H4 (cell line): ENCODE measurements around the gene GUCD1. TPM values are rescaled to one million over a fixed set of nuclear protein-coding genes. Genes with fewer than 3 reads are reported as not detected.
A peak's percentile ranks its signal among the peaks of the same experiment; 100 is the strongest.
"Not testable (repeated sequence)": the region's sequence is repeated elsewhere in the genome, so short reads cannot be mapped to it uniquely, and the experiment has no call there.

ENCODE experiments used
- DNase-seq: peaks from one replicate; pipeline ENCODE4 v3.0.0-alpha.2; 2015; ENCODE audit warnings: low spot score
- total RNA-seq: library from RNA; depleted of rRNA; stranded (reverse); fragments of >200 nt; shearing (Covaris generic); gene quantifications from 2 replicates; pipeline ENCODE4 v1.2.3, GENCODE V29; 2014; rRNA removed

The GUCD1 gene
- total RNA-seq = 42.2 and 72.2 TPM in 2 replicates

DNA sequence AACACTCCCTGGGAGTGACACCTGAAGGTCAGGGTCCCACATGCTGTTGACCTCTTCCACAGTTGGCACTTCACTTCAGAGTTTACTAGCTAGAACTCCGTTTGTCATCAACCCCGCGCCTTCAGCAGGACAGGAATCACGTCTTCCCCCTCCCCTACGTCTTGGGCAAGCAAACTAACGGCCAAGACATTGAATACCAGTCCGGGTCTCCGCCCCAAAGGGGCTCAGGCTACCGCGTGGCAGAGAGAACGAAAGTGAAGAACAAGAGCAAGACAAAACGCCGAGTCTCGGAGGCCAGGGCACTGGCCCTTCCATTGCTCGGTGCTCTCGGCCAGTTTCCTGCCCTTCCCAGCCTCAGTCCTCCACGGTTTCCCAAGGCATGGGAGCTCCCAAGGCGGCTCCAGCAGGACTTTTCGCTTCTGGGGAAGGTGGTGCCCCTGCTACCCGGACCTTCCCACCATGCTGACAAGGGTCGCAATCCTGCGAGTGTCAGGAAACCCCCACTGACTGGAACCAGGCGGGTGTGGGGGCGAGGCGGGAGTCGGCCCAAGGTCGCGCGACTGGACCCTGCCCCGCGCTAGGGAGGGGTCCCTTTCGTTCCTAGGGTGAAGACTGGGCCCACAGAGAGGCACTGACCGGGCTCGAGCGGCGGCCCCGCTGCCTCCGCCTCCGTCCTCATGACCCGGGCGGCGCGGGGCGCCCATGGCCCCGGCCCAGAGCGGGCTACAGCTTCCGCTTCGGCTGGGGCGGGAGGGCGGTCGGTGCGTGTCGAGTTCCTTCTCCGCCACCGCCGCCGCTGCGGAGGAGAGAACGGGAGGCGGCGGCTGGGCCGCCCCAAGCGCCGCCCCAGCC is at the start of gene GUCD1:
TSS of gene GUCD1 (minus strand) at position 826 of the 852 bp plus-strand sequence. CDS start at position 679, 147 bp downstream.
- DNase-seq = no peak

DNA sequence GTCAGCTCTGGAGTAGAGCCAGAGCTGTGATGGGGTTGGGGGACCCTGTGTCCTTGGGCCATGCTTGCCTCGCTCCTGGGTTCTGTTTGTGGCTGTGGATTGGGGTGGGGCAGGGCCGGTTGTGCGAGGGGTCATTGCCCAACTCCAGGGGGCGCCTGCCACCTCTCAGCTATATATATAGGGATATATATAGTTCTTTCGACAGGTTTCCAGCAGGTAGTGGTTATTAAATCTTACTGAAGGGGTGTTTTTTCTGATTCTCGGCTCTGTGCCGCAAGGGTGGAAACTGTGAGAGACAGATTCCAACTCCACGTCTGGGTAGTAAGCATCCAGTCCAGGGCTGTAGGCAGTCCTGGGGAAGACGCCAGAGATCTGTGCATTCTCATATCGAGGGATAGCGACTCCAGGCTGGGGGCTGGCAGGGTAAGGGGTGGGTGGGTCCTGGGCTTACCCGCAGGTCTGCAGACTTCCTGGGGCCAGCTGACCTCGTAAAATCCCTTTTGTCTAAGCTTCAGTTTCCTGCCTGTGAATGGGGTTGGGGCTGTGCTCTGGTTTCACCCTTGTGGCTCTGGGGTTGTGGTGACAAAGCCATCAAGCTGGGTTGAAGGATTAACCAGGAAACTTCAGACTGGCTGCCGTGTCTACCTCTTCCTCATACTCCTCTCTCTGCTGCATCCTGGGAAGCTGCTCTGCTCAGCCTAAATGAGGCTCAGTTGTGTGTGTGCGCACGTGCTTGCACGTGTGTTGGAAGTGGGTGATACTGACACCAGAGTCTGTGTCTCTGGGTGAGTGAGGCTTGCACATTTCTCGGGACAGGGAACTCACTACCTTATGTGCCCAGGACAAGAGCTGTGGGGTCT is 49.1 kb upstream of the GUCD1 start:
- DNase-seq = not testable (repeated sequence)

DNA sequence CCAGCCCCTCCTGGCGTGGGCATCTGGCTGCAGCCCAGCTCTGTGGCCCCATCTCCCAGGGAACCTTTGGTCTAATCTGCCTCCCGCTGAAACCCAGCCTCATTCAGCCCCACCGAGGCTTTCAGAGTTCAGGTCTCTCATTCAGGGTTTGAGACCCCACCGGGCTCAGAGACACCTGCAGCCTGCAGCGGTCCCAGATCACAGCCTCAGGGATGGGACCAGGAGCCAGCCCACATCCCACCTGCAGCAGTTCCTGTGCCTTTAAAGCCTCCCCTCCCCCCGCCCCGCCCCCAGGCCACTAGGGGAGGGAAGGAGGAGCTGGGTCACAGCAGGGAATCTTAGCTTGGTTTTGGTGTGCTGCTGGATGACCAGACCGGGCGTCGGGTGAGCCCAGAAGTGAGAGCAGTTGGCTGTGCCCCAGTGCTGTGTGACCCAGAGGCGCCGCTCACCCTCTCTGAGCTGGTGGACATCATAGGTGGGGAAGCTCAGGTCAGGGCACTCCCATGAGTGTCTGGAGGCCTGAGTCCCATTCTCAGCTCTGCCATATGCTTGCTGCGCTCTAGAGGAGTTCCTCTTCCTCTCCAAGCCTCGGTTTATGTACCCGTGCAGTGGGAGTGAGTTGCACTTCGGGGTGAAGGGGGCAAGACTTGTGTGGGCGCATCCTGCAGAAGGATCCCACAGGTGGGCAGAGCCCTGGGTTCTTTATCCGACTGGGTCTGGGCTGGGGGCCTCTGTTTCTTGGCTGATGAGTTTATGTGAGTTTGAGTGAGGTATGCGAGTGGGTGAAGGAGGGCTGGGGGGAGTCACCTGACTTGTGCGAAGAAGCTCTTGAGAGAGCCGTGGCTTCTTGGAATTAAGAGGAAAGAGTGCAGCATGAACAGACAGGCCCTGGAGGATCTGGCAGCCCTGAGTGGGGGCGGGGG is 48.2 kb upstream of the GUCD1 start, which contains the start of gene GGT1:
TSS of gene GGT1 (plus strand) at position 347 of the 923 bp plus-strand sequence. CDS start 7,889 bp downstream, outside the sequence.
- not testable (repeated sequence) for DNase-seq

DNA sequence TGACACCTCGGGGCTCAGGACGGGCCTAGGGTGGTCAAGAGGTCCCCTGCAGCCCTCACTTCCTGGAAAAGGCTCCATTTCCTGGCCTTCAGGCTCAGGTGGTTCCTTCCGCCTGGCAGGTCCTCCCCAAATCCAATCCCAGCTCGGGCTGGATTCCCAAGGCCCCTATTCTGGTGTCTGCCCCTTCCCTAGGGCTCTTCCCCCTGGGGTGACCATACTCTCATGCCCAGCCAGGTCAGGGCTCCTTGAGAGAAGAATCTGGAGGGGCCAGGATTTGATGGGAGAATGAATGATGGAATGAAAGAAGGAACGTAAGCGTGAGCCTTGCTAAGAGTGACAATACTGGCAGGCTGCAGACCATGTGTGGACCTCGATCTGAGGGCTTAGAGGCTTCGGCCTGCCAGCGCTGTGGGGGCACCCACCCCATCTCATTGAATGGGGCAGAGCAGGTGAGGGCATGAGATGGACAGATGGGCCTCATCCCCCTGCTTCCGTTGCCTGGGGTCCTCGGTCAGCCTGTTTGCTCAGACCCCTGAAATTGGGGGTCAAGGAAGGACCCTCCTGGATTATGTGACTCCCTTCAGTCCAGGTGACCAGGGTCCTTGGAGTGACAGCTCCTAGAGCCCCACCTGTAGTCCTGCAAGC is 47.3 kb upstream of the GUCD1 start:
- DNase-seq = not testable (repeated sequence)

DNA sequence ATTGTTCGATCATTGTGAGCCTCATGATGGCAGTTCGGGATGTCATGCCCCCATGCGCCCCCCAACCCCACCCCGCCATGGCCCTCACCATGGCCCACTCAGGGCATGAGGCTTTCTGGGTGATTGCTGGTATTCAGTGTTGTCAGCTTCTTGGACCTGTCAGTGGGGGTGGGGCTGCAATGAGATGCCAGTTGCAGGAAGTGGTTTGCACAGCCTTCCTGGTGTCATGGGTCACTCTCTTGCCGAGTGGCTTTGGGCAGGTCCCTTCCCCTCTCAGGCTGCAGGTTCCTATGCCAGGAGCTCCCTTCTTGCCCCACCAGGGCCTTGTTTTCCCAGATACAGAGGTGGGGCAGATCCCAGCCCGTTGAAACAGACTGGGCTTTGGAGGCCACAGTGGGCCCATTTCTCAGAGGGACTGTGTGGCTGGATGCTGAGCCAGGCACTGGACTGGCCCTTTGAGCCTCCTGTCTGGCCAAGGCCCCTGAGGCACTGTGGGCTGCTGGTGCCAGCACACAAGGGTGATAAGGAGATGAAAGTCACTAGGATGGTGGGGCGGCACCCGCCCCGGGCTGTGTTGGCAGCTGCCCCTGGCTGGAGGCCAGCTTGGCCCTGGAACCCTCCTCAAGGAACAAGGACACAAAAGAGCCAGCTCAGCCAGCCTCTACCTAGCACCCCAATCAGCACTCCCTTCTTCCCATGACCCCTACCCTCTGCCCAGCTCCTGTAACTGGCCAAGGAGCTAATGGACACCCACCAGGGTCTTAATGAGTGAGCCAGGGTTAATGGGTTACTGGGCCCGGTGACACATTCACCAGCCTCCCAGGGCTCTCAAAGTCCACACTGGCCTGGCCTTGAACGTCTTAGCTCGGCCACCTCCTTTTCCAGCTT is 46.5 kb upstream of the GUCD1 start:
- DNase-seq = no peak

DNA sequence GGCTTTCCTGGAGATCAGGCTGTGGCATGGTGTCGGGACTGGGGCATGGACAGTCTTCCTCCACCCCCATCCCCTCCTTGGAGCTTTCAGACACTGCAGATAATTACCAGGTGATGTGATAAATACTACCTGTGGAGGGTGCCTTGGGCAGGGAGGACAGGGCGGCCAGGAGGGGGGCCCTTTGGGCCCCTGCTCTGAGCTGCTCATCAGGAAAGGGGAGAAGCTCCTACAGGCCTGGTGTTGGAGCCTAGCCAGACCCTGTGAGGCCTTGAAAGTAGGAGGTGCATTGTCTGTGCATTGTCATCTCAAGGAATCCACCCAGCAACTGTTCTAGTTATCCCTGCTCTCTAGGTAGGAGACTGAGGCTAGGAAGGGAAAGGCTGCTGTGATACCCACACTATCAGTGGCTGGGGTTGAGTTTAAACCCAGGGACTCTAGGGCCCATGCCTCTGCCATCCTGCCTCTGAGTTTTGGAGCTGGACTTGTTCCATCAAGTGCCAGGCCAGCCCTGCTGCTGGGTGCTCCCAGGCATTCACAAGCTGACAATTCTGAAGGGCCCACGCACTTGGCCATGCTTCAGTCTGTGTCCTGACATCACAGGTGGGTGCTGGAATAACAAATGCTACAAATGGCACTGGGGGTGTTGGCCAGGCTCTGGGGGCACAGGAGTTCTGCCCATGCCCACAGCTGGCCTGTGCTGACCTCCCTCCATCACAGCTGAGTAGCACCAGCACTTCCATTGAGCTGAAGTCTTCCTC is 45.2 kb upstream of the GUCD1 start:
- DNase-seq = not testable (repeated sequence)

DNA sequence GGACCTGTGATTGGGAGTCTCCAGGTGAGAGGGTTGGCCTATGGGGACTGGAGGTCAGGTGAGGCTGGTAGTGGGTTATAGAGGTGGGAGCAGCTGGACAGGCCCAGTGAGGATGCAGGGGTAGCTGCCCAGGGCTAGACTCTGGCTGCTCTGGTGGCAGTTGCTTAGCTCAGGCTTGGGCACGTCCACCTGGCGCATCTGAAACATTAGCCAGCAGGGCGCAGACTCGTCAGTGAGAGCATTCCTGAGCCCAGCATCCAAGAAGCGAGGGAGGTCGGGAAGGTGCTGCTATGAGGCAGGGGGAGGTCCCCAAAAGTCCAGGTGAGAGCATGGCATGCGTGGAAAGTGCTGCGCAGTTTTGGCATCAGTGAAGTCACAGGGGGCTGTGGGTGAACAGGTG is 44.6 kb upstream of the GUCD1 start:
- no peak for DNase-seq

DNA sequence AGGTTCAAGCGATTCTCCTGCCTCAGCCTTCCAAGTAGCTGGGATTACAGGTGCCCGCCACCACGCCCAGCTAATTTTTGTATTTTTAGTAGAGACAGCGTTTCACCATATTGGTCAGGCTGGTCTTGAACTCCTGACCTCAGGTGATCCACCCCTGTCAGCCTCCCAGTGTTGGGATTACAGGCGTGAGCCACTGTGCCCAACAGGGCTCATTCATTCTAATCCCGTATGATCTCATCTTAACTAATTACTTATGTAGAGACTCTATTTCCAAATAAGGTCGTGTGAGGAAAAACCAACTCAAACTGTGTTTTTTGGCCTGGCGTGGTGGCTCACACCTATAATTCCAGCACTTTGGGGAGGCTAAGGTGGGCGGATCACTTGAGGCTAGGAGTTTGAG is 42.1 kb upstream of the GUCD1 start:
- DNase-seq = not testable (repeated sequence)

DNA sequence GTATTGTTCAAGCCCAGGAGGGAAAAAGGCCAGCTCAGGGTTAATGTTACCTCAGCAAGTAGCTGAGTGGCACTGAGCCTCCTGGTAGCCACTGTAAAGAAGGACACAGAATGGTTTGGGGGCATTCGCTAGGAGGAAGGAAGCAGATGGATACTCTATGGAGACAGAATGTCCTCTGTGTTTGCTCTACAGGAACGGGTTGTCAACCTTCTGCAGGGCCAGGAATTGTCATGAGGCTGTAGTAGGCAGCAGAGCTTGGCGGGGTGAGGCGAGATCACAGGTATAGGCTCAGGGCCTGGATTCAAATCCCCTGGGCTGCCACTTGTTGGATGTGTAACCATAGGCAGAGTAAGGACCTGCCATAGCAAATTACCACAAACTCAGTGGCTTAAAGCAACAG is 40.9 kb upstream of the GUCD1 start:
- DNase-seq = no peak

DNA sequence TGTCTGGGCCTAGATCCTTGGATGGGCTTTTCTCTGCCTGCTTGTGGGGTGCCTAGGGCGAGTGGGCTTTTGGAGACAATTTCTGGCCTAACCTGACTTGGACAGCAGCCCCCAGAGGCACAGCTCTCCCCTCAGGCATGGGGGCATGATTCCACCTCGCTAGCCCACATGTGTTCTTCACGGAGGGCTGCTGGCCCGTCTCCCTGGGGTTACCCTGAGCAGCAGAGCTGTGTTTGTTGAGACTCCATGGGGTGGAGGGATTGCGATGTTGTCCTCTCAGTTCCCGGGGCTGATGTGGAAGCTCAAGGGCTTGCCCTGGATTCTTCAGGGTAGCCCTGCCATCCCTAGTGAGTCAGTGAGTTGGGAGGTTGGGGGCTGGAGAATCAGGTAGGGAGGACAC is 40.3 kb upstream of the GUCD1 start:
- no peak for DNase-seq

DNA sequence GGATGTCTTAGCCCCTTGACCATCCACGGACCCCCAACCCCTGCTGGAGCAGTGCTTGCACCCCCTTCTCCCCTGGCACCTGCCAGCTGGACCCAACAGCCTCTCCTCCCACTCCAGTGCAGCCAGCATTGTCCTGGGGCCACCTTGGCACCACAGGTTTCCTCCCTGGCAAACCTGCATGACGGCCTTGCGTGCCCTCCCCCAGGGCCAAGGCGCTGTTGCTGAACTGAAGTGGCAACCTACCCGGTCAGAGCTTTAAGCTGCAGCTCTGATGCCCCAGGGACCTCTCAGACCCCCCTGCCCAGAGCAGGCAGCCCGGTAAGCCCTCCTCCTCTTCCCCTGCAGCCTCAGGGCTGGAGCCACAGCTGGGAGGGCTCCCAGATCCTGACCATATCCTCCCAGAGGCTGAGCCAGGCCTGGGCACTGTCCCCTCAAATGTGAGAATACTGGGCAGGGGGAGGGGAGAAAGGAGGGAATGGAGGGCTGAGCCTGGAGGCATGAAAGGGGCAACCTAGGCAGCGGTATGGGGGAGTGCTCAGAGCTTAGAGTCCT is 39.7 kb upstream of the GUCD1 start:
- DNase-seq = no peak

DNA sequence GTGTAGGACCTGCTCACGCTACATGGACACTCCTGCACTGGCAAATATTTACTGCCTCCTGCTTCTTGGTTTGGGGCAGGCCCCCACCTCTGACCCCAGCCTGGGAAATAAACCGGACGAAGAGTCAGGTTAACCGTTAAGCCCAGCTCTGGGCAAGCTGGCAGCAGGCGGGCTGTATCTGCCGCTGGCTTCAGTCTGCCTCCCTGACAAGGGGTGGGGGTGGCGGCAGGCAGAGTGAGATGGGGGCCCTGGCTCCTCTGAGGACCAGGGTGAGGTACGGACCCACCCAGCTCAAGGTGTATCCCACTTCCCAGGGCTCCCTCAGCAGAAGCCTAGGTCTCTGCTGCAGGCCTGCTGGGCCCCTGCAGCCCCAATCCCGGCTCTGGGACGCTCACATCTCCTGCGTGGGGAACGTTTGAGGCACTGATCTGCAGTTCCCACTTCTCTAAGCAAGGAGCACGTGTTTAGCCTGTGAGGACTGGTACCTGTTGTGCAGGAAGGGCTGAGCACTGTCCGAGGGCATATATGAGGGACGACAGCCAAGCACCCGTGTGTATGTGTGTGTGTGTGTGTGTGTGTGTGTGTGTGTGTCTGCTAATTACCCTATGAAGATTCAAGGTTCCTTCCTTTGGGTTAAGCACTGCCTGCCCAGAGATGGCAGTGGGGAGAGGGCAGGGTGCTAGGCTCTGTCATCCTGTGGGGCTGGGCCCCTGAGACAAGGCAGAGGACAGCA is 39.1 kb upstream of the GUCD1 start:
- DNase-seq = no peak

DNA sequence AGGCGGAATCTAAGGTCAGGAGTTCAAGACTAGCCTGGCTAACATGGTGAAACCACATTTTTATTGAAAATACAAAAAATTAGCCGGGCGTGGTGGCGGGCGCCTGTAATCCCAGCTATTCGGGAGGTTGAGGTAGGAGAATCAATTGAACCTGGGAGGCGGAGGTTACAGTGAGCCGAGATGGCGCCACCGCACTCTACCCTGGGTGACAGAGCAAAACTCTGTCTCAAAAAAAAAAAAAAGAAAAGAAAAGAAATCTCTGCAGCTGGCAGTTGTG is 38.6 kb upstream of the GUCD1 start:
- DNase-seq = not testable (repeated sequence)

DNA sequence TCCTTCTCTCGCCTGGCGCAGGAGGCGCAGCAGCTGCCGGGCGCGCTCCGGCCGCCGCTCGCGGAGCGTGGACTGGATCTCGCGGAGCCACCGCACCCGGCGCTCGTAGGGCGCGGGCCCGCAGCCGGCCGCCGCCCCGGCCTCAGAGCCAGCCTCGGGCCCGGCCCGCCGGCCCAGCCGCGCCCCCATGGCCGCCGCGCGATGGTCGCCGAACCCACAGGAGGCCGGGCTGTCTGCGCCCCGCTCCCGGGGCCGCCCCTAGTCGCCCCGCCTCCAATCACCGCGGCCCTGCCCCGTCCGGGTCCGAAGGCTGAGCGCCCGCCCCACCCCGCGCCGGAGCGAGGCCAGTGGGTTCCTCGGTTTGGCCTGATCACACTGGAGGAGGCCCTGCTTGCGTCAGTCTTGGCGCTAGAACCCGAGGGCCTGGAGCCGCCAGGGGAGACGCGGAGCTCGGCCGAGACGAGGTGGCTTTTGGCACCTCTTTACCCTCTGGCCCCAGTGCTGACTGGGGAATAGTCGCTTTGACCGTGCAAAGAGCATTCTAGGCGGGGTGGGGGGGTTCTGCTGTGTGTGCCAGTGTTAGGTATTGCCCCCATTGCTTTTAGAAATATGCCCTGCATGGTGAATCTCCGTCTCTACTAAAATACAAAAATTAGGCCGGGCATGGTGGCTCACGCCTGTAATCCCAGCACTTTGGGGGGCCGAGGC is 38.1 kb upstream of the GUCD1 start, which contains the start of gene LRRC75B:
TSS of gene LRRC75B (minus strand) at position 223 of the 708 bp plus-strand sequence. CDS start at position 189, 34 bp downstream.
- DNase-seq = peak; percentile 62

DNA sequence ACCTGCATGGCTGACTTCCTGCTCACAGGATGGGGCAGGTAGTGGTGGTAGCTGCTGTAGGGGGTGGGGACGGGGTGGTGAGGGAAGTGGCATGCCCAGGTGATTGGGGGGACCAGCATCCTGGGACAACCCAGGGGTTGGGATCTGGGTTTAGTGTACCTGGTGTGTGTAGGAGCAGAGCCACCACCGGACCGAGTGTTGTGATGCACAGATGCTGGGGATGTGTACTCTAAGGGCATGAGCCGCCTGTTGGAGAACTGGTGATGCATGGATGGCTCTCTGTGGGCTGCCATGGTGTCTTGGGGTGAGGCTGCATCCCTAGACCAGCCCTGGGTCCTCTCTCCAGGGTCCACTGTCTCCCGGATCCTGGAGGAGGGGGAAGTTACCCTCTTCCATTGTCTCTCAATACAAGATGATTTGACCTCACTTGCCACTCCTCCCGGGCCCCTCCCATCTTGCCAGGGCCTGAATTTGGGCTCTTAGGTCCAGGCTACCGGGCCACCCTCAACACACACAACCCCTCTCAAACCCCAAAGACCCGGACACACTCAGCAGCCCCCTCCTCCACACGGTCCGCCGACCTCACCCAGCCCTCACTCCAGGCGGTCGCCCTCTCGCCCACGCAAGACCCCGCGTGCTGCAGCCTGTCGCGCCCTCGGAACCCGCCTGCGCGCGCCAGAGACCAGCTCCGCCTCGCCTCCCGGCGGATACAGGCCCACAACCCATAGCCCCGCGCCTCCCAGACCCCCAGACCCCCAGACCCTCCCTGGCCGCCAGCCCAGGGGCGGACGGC is 37.3 kb upstream of the GUCD1 start:
- DNase-seq = no peak

DNA sequence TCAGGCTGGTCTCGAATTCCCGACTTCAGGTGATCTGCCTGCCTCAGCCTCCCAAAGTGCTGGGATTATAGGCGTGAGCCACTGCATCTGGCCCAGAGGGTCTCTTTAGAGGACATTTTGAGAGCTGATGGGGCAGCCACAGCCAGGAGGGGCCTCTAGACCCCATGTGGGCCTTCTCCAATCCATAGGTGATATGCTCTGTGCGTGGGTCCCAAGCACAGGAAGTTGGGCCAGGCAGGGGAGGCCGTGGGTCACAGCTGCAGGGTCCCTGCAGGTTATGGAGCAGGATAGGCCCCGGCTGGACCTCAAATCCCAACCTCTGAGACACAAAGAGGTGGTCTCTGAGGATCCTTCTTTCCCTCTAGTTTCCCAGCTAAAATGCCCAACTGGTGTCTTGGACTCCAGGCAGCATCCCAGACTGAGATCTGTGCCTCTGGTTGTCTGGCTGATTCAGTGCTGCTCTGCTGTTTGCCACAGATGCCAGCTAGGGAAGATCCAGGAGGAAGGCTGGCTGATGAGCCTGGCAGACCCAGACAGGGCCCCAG is 36.4 kb upstream of the GUCD1 start:
- no peak for DNase-seq
